ENCODE data around the gene KRTAP10-1.

KRTAP10-1 gene

DNA sequence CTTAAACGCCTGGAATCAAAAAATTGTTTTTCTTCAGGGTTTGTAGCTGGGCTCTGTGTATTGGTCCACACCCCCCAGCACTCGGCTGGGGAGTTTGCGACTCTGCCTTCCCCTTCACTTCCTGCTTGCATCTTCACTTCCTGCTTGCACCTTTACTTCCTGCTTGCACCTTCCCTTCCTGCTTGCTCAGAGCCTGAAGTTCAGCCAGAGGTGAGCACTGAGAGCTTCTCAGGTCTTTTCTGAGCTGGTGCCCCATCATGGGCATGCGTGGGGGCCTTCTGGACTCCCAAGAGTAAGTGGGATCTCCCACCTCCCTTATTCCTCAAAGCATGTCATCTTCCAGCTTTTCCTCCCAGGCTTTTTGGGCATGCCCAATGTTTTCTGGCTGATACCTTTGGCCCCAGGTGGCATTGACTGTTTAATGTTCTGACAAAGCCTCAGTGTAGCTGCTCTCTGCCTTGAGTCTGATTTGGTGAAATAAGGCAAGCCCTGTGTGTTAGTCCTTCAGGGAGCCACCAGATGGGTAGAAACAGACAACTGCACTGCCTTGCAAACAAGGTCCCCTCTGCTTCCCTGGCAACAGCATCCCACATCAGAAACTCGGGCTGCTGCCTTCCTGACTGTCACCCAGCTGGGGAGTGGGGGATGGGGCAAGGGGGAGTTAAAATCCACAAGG lies 7.8 kb upstream of the KRTAP10-1 start:
- DNase-seq: peak; percentile 9

DNA sequence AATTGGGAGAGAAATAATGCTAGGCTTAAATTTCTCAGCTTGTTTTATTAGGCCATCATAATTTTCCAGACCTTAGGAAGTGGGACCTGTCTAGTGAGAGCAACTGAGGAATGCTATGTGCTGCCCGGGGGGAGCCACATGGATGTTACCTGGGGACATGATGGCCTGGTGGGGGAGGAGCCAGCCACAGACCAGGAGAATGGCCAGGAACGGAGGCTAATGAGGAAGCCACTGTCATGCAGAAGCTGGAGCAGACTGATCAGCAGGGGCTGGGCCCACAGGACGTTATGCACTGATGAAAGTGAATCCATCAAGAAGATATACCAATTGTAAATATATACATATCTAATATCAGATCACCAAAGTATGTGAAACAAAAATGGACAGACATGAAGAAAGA lies 4.6 kb upstream of the KRTAP10-1 start:
- DNase-seq: no peak

DNA sequence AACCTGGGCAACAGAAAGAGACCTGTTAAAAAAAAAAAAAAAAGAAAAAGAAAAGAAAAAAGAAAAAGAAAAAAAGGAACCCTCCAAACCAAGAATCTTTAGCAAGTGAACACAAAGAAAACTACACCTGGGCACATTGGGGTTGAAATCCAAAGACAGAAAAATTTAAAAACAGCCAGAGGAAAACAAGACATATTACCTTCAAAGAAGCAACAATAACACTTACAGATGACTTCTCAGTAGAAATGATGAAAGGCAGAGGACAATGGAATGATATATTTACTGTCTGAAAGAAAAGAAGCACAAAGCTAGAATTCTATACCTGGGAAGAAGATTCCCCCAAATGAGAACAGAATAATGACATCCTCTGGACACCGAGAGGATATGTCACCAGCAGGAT lies 2.7 kb upstream of the KRTAP10-1 start:
- DNase-seq: no peak

DNA sequence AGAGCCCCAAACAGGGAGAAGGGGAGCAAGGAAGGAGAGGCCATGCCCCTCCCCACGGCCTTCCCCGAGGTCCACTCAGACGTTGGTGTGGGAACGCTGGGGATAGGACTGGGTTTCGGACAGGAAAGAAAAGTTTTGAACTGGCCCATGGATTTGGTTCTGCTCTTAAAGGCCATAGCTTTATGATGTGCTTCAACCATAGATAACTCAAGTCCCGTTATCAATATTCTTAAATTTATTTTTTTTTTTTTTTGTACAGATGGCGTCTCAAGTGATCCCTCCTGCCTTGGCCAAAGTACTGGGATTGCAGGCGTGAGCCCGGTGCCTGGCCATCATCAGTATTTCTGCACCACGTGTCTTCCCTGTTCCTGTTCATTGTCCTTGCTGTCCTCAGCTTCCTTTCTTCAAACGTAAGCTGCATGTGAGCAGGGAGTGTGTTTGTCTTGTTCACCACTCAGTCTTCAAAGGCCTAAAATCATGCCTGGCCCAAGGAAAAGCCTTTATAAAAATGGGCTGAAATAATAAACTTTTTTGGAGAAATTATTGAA lies 820 bp upstream of the KRTAP10-1 start:
- no peak for DNase-seq

DNA sequence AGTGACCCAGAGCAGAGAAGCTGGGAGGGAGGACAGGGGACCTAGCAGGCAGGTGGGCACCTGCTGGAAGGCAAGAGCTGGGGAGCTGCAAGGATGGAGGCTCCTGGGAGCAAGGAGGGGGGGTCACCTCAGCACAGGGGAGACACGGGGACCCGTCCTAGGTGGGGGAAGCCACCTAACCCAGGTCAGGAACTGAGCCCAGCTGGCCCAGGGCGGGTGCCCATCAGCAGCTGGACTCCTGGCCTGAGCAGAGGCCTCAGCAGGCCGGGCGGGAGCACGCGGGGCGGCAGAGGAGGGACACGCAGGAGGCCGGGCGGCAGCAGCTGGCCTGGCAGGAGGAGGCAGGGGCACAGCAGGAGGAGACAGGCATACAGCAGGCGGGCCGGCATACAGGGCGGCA lies 949 bp downstream of the KRTAP10-1 start:
- DNase-seq: no peak

DNA sequence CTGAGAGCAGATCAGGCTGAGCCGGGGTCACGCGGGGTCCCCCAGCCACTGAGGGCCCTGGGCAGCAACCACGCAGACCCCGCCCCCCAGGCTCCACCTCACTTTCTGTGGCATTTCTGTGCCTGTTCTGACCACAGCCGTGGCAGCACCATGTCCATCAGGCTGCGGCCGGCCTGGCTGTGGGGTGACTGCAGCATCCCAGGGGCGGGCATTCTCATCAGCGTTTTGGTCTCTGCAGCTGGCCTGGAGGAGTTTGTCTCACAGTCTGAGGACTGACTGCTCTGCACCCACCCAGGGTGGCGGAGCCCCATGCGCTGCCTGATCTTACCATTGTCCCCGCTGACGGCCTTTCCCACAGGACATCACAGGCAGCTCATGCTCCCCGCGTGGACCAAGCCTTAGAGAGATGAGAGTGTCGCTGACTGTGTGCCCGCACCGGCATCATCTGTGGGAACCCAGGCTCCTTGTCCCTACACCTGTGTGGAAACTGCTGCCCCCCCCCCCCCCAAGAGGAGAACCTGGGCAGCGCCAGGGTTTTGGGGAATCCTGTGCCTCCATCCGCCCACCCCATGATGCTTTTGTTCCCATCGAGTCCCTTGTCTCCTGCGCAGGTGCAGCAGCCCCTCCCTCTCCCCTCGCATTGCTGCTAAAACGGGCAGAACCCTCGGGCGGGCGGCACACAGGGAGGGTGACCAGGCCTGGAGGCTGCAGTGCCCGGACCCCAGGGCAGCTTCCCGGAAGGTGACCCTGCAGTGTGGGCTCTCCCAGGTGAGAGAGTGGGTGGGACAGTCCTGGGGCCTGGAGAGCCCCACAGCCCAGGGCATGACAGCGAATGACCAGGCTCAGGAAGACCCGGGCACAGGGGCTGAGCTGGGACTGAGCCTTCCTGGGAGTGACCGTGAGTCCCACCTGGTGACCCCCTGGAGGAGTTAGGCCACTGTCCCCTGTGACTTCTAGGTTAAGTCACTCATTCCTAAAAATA lies 1.8 kb downstream of the KRTAP10-1 start:
- DNase-seq: no peak

DNA sequence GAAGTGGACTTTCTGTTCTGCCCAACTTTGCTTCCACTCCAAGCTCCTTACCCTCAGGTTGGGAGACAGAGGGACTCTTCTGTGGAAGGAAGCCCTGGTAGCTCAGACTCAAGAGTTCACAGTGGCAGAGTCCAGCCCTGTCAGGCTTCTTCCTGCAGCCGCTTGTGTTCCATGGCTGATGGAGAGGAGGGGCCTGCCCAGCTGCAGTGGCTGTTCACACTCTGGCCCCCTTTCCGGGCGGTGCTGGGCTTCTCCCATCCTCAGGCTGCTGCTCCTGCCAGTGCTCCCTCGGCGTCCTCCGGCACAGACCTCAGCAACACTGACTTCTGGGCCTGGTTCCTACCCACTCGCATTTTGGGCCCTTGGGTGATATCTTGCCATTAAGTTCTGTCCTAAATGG lies 4.0 kb downstream of the KRTAP10-1 start:
- DNase-seq: no peak

DNA sequence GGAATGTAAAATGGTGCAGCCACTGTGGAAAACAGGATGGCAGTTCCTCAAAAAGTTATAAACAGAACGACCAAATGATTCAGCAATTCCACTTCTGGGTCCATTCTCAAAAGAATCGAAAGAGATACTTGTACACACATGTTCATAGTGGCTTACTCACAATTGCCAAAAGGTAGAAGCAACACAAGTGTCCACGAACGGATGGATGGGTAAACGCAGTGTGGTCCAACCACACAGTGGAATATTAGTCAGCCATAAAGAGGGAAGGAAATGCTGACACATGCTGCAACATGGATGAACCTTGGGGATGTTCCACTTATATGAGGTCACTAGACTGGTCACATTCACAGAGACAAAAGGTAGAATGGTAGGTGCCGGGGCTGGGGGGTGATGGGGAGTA lies 5.3 kb downstream of the KRTAP10-1 start:
- no peak for DNase-seq

DNA sequence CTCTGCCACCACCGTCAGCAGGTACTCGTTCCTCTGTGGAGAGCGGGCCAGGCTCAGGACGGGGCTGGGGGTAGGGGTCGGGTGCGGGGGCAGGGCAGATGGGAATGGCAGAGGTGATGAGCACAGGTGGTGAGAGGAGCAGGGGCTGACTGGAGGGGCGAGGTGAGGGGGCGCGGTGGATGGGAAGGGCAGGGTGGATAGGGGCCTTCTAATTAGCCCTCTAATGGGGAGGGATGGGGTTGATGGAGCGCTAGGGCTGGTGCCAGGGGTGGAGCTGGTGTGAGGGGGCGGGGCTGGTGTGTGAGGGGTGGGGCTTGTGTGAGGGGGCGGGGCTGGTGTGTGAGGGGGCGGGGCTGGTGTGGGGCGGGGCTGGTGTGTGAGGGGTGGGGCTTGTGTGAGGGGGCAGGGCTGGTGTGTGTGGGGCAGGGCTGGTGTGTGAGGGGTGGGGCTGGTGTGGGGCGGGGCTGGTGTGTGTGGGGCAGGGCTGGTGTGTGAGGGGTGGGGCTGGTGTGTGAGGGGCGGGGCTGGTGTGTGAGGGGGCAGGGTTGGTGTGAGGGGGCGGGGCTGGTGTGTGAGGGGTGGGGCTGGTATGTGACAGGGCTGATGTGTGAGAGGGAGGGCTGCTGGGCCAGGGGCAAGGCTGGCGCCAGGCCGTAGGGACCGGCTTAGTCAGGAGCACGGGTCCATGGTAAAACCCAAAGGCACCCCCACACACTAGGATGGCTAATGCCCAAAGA lies 5.9 kb downstream of the KRTAP10-1 start:
- no peak for DNase-seq

DNA sequence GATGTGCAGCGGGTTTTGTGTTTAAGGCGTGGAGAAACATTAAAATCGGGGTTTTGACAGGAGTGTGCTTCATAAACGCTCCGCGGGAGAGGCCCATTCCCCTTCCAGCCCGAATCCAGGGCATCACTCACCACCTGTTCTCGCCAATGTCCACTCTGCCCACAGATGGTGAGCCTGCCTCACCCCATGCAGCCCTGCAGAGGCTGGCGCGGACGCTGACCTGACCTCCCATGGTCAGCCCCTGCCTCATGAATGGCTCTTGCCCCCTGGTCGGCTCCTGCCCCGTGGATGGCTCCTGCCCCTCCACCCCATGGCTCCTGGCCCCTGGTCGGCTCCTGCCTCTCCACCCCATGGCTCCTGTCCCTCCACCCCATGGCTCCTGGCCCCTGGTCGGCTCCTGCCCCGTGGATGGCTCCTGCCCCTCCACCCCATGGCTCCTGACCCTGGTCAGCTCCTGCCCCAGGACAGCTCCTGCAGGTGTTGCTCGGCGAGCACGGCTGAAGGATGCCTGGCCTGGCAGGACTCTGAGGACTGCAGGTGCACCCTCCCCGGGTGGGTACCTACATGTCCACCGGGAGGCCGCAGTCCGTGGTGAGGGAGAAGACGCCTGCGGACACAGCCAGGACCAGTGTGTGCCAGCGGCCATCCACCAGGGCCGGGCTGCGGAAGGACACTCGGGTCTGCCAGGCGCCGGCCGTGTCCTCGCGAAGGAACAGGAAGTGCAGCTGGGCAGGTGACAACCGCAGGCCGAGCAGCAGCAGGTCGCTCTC lies 6.7 kb downstream of the KRTAP10-1 start:
- DNase-seq: no peak

DNA sequence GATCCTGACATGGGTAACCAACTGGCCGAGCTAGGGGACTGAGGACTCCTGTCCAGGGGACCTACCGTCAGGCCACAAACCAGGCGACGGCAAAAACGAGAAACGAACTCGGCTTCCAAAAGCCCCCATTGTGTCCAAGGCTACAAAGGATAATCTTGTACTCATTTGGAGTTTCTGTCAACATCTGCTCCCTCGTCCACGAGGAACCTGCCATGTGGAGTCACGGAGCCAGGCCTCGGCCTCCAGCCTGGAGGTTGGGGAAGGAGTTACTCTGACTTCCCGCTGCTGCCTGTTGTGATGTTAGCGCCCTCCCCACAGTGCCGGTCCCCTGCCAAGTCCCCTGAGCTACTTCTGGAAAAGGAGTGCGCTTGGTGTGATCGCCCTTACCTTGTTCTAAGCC lies 7.3 kb downstream of the KRTAP10-1 start:
- no peak for DNase-seq

DNA sequence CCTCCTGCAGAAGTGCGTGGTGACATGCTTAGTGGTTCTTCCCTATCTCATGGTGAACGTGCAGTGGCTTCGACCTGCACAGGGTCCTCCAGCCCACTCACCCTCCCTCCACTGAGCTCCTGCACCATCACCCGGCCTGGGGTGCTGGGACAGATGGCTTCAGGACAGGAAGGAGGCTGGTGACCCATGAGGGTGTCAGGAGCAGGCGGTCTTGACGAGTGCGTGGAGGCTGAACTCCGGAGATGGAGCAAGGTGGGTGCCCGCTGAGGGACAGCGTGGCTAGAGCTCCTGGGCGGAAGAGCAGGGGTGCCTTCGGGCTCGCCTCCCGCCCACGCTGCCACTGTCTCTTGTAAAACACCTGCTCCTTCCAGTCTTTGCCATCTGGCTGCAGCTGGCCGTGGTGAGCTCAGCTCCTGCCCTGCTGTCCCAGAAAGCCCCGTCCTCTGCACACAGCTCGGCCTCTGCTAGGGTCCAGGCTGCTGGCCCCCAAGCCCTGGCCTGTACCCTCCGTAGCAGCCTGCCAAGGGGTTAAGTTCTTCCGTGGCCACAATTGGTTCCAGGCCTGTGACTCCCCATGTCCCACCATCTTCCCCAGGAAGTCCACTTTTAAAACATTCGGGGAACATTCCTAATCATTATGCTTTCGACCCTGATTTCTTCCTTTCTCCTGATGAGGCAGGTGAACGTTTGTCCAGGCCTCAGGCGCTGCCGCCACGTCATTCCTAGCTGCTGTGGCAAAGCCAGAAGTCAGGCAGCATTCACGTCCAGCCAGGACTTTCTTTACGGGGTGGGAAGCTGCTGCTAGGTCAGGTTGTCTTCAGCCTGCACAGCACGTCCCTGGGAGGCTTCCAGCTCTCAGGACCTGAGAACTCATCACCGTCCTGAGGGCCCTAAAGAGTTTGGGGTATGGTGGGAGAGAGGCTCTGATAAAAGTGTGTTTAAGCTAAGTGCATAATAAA lies 8.1 kb downstream of the KRTAP10-1 start:
- DNase-seq: no peak

DNA sequence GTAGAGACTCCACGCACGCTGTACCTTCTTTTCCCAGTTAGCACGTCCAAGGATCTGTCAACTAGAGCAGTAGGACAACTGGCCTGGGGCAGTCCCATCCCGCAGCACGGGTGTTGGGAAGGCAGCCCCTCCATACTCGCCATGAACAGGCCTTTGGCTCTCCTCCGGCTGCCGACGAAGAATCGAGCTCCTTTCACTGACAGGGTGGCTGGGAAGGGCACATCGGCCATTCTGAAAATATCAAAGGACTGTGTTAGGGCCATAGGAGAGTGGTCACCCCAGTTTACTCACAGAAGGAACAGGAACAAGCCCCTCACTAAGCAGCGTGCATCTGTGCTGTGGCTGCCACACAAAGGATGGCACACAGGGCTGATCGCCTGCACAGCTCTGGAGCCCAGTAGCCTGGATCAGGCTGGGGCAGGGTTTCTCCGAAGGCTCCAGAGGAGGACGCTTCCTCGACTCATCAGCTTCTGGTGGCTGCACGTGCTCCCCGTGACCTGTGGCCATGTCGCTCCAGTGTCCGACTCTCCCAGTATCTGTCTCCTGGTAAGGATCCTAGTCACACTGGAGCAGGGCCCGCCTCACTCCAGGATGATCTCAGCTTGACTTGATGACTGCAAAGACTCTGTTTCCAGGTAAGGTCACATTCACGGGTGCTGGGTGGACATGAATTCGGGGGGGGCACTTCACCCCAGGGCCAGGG lies 8.9 kb downstream of the KRTAP10-1 start:
- no peak for DNase-seq

DNA sequence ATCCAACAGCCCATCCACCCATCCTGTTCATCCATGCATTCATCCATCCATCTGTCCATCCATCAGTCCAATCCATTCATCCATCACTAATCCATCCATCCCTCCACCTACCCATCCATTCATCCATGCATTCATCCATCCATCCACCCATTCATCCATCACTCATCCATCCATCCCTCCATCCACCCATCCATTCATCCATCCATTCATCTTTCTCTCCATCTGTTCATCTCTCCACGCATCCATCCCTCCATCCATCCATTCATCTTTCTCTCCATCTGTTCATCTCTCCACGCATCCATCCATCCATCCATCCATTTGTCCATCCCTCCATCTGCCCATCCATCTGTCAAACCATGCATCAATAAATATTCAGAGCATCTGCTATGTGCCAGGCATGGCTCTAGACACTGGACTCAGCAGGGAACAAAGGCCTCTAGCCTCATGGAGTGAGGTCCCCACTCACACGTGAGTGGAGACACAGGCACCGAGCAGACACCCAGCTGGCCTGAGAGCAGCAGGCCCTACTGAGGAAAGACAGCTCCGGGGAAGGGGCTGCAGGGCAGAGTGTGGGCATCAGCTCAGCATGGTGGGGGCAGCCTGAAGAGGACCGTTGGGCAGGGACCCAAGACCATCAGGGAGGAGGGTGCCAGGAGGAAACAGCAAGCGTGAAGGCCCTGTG lies 9.6 kb downstream of the KRTAP10-1 start:
- DNase-seq: no peak

DNA sequence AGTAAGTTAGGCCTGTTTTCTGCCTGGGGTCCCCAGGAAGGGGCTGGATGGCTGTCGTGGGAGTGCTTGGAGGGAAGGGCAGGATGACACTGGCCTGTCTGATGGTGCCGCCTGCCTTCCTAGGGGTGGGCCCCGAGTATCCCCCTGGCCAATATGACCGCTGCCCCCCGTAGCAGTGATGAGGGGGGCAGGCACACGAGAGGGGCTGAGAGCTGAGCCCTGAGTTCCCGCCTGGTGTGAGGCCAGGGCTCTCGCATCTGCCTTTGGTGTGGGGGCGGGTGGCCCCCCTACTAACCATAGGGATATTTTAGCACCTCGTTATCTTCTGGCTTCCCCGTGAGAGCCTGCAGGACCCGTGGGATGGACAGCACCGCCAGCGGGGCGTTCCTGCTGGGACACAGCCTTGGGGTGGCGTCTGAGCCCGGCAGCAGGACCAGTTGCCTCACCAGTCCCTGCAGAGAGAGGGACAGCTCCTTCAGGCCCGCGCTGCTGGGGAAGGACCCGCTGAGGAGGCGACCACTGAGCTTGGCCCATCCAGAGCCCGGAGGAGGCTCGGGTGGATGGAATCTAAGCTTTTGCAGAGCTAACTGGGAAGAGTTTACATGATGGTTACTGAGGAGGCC lies 10.4 kb downstream of the KRTAP10-1 start:
- DNase-seq: no peak

DNA sequence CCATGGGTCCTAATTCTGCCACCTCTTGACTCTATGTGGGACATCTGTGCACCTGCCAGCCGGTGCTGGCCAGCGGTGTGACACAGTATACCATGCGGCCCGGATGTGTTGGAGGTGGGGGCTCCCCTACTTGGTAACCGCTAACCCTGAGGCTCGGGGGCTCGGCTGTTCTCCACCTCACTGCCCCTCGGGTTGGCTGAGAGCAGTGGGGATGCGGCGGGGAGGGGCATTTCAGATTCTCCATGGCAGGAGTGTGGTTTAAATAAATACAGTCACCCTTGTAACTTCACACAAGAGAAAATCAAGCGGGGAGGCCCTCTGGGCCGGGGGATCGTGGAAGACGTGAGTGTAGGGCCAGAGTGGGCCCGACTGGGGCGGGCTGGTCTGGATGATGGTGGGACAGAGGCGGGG lies 11.0 kb downstream of the KRTAP10-1 start:
- no peak for DNase-seq

DNA sequence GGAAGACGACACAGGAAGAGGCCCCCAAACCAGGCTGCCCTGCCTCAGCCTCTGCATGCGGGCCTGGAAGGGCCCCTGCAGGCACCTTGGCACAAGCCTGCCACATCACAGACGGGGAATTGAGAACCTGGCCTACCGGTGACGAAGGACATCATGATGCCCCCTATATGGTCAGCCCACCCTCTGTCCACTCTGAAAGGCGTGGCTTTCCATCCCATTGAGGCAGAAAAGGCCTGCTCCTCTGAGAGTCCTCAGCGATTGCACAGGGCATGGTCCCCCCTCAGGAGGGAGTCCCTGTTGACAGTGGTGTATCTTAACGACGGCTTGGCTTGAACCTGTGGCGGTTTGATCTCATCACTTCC lies 11.4 kb downstream of the KRTAP10-1 start:
- no peak for DNase-seq

DNA sequence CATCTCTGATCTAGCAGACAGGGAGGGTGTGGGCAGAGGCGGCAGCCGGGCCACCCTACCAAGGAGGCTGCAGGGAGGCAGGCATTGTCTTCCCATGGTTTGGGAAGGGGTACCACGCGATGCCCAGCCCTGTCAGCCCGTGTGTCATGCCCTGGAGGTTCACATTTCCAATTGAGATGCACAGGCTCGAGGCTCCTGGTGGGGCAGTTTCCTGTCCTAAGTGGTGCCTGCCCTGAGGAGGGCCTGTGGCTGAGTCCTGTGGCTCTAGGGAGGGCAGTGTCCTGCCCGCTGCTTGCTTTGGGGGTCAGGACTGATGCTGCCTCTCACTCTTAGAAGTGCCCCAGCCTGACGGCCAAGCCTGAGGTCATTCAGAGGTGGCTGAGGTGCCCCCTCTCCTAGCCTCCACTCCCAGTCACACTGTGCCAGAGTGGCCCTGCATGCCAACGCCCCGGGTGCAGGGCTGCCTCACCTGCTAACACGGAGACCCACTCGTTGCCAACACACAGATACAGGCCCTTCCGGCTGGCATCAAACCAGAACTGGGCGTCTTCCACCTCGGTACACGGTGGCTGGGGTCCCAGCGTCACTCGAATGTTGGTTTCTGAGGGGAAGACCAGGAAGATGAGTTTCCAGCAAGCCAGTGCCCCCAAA lies 11.9 kb downstream of the KRTAP10-1 start:
- DNase-seq: no peak
